ENCODE results near the gene PPARD. TPM values are rescaled to one million over a fixed set of nuclear protein-coding genes. Genes with fewer than 3 reads are reported as not detected.

The PPARD gene
- total and polyA plus RNA-seq, 11 donors: 10.0 to 23.8 (median 13.8) TPM

GRCh38 chr6:35297601-35298481 lies 44.5 kb upstream of the PPARD start, which contains the start of gene DEF6:
DEF6 (plus strand) TSS chr6:35297818; CDS start chr6:35297857, 39 bp downstream.
- DNase-seq: peak; percentile 79 to 90 (median 84)
- H3K4me3 ChIP-seq: peak within 1 kb of the TSS in 11 of 12 donors; percentile 20 to 71 (median 47)
- peak within 1 kb of the TSS in 7 of 12 donors; percentile 41 to 93 (median 49) for H3K27ac ChIP-seq
- intact Hi-C loops (cut with DNase I): loop anchor here in 8 of 10 donors (1.0 to 5.0 kb wide), 5 partner anchors 29 to 154 kb away; partner anchors contain the start of gene FANCE (in 2 of the 8)
- H3K27me3 ChIP-seq: no peaks in the 10 kb centered on the region
- H3K4me1 ChIP-seq: peaks cover 0 to 58% (median 15%) of the 10 kb centered on the region in 12 donors
- H3K9me3 ChIP-seq: no peaks in the 10 kb centered on the region
- H3K36me3 ChIP-seq: peaks cover 0 to 35% (median 24%) of the 10 kb centered on the region in 9 donors
- TF ChIP-seq POLR2A (IDR thresholded peaks at IDR 0.05) (peak in 1 of 2 donors; percentile 32), CTCF (IDR thresholded peaks at IDR 0.05) (peak; percentile 54 to 82 (median 70))
- 26 to 35% (median 33%) methylated on average over 20 to 35 of the region's 35 CpGs for WGBS, 4 donors
- ATAC-seq: peak; percentile 82 to 94 (median 88)

- intact Hi-C loops (cut with DNase I): loop anchor here in 5 of 10 donors (5.0 kb wide), 2 partner anchors 149 to 154 kb away; partner anchors contain the start of gene FANCE (in 2 of the 5)
- peaks cover 0 to 27% (median 16%) of the 10 kb centered on the region in 9 donors for H3K36me3 ChIP-seq
- 86 to 100% (median 95%) methylated on average over 6 of the region's 6 CpGs for WGBS, 4 donors
- H3K4me1 ChIP-seq: peaks cover 0 to 67% (median 18%) of the 10 kb centered on the region in 12 donors
- DNase-seq (no peak), ATAC-seq (no peak)
- H3K4me3 ChIP-seq: peak overlapping the region in 7 of 12 donors; percentile 47 to 71 (median 53)
- H3K27me3 ChIP-seq: no peaks in the 10 kb centered on the region
- peak overlapping the region in 4 of 12 donors; percentile 13 to 93 (median 50) for H3K27ac ChIP-seq
- no peaks in the 10 kb centered on the region for H3K9me3 ChIP-seq
- TF ChIP-seq POLR2A (IDR thresholded peaks at IDR 0.05) (no peak), CTCF (IDR thresholded peaks at IDR 0.05) (no peak)
These were observed 43.7 kb upstream of the PPARD start for GRCh38 chr6:35298625-35299140.

GRCh38 chr6:35299674-35300073 lies 42.7 kb upstream of the PPARD start:
- ATAC-seq (peak in 1 of 4 donors; percentile 8), DNase-seq (peak in 3 of 5 donors; percentile 36 to 65 (median 55))
- TF ChIP-seq CTCF (IDR thresholded peaks at IDR 0.05) (no peak), POLR2A (IDR thresholded peaks at IDR 0.05) (no peak)
- peak overlapping the region in 3 of 12 donors; percentile 9 to 93 (median 41) for H3K27ac ChIP-seq
- intact Hi-C loops (cut with DNase I): loop anchor here in 5 of 10 donors (5.0 kb wide), 2 partner anchors 148 to 153 kb away; partner anchors contain the start of gene FANCE (in 2 of the 5)
- H3K27me3 ChIP-seq: no peaks in the 10 kb centered on the region
- 84 to 94% (median 90%) methylated on average over 4 of the region's 4 CpGs for WGBS, 4 donors
- peaks cover 0 to 19% (median 8%) of the 10 kb centered on the region in 9 donors for H3K36me3 ChIP-seq
- H3K4me3 ChIP-seq: peak overlapping the region in 1 of 12 donors; percentile 71
- H3K4me1 ChIP-seq: peaks cover 0 to 77% (median 18%) of the 10 kb centered on the region in 12 donors
- no peaks in the 10 kb centered on the region for H3K9me3 ChIP-seq
